ENCODE data around the gene MYH9. TPM values are rescaled to one million over a fixed set of nuclear protein-coding genes. Genes with fewer than 3 reads are reported as not detected.

The MYH9 gene
- total RNA-seq, 3 donors from 2014 or later (not counting 1 experiment from before 2014, with no cell fraction given): 803 to 1,038 (median 808) TPM

DNA sequence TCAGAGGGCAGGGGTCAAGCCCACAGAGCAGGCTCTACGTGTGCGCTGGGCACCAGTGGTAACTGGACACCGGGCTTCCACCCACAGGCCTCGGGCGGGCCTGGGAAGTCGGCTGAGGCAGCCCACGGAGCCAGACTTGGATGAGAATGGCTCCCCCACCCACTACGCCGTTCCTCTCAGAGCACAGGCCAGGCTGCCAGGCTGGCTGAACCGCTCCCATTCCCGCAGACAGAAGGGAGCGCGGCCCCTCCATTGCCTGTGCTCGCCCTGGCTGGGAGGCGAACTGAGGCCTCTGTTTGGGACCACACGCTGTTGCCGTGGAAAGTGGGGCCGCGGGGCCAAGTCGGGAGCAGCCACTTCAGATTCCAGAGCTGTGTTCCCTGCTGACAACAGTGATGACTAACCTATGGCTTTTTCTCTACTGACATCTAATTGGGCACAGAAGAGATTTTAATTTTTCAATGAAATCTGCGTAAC, 63.9 kb downstream of the MYH9 start:
- Mint-ChIP-seq H3K4me3 (no peak overlapping the region), H3K27ac (no peak overlapping the region), H3K4me1 (peaks cover 23 to 24% of the 10 kb centered on the region in 2 donors), H3K27me3 (ENCODE audit: low read depth in 2 of 2) (no peaks in the 10 kb centered on the region), H3K9me3 (no peaks in the 10 kb centered on the region), H3K36me3 (no peaks in the 10 kb centered on the region)
- no peaks in the 10 kb centered on the region for H3K27me3 ChIP-seq (ENCODE audit: control insufficient read depth, insufficient read depth, low read length)
- peaks cover 93% of the 10 kb centered on the region for H3K36me3 ChIP-seq (ENCODE audit: control insufficient read depth, insufficient read depth, low read length)
- TF ChIP-seq, protein P1, sequence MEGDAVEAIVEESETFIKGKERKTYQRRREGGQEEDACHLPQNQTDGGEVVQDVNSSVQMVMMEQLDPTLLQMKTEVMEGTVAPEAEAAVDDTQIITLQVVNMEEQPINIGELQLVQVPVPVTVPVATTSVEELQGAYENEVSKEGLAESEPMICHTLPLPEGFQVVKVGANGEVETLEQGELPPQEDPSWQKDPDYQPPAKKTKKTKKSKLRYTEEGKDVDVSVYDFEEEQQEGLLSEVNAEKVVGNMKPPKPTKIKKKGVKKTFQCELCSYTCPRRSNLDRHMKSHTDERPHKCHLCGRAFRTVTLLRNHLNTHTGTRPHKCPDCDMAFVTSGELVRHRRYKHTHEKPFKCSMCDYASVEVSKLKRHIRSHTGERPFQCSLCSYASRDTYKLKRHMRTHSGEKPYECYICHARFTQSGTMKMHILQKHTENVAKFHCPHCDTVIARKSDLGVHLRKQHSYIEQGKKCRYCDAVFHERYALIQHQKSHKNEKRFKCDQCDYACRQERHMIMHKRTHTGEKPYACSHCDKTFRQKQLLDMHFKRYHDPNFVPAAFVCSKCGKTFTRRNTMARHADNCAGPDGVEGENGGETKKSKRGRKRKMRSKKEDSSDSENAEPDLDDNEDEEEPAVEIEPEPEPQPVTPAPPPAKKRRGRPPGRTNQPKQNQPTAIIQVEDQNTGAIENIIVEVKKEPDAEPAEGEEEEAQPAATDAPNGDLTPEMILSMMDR (IDR thresholded peaks at IDR 0.05): no peak
- no peak overlapping the region for H3K4me3 ChIP-seq (ENCODE audit: low read length)
- ATAC-seq: no peak
- 98% methylated on average over 21 of the region's 21 CpGs for WGBS (ENCODE audit: insufficient coverage)
- no peak overlapping the region for H3K27ac ChIP-seq (ENCODE audit: low read length)
- intact Hi-C loops (cut with micrococcal nuclease): no loop called here
- DNase-seq: no peak
- H3K9me3 ChIP-seq (ENCODE audit: control insufficient read depth, insufficient read depth, low read length): no peaks in the 10 kb centered on the region
- peaks cover 15% of the 10 kb centered on the region for H3K4me1 ChIP-seq (ENCODE audit: control insufficient read depth, insufficient read depth, low read length)

DNA sequence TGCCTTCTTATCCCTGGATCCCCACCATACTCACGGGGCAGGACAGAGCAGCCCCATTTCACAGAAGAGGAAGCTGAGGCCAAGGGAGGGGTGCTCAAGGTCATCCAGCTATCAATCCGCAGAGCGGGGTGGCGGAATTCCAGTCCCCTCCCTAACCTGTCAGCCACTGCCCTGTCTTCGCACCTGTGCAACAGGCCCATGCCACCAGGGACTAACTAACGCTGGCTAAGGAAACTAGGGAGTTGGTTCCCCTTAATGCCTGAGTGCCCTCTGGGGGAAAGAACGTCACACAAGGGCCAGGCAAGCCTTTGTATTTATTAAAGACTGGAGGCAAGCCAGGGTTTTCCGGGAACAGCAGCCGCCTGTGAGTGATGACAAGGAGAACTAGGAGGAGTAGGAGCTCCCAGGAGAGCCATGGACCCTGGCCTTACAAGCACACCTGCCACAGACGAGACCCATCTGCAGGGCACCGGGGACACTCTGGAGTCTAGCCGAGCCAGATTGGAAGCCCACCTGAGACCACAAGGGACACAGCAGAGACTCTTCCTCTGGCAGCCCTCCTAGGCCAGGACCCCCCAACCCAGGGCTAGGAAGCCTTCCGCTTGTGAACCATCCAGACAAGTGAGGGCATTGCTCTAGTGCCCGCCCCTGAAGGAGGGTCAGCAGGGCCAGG, 64.4 kb downstream of the MYH9 start:
- H3K4me3 ChIP-seq (ENCODE audit: low read length): no peak overlapping the region
- ATAC-seq (no peak), DNase-seq (no peak)
- H3K27me3 Mint-ChIP-seq (ENCODE audit: low read depth in 2 of 2): no peaks in the 10 kb centered on the region
- no peaks in the 10 kb centered on the region for H3K9me3 ChIP-seq (ENCODE audit: control insufficient read depth, insufficient read depth, low read length)
- H3K9me3 Mint-ChIP-seq: no peaks in the 10 kb centered on the region
- intact Hi-C loops (cut with micrococcal nuclease): no loop called here
- no peak overlapping the region for H3K27ac ChIP-seq (ENCODE audit: low read length)
- peak overlapping the region; percentile 53 to 54 for H3K27ac Mint-ChIP-seq
- H3K4me3 Mint-ChIP-seq: no peak overlapping the region
- TF ChIP-seq, protein P1 (IDR thresholded peaks at IDR 0.05): no peak
- WGBS (ENCODE audit: insufficient coverage): 89% methylated on average over 14 of the region's 14 CpGs
- peaks cover 95% of the 10 kb centered on the region for H3K36me3 ChIP-seq (ENCODE audit: control insufficient read depth, insufficient read depth, low read length)
- H3K27me3 ChIP-seq (ENCODE audit: control insufficient read depth, insufficient read depth, low read length): no peaks in the 10 kb centered on the region
- H3K4me1 ChIP-seq (ENCODE audit: control insufficient read depth, insufficient read depth, low read length): peaks cover 10% of the 10 kb centered on the region
- no peaks in the 10 kb centered on the region for H3K36me3 Mint-ChIP-seq
- peaks cover 17 to 19% of the 10 kb centered on the region in 2 donors for H3K4me1 Mint-ChIP-seq

DNA sequence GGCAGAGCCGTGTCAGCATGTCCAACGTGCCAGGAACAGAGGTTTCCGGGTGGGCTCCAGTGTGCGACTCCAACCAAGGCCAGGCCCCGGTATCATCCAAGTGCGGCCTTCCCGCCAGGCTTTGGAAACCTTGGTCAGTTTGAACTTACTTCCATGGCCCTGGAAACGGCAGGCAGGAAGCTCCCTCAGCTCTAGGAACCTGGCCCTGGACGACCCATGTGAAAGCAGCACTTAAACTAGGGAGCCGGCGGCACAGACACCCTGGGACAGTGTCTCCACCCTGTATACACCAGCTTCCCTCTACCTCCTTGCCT, 65.2 kb downstream of the MYH9 start:
- Histone ChIP-seq H3K9me3 (ENCODE audit: control insufficient read depth, insufficient read depth, low read length) (no peaks in the 10 kb centered on the region), H3K27me3 (ENCODE audit: control insufficient read depth, insufficient read depth, low read length) (no peaks in the 10 kb centered on the region), H3K4me1 (ENCODE audit: control insufficient read depth, insufficient read depth, low read length) (peaks cover 2% of the 10 kb centered on the region), H3K36me3 (ENCODE audit: control insufficient read depth, insufficient read depth, low read length) (peaks cover 95% of the 10 kb centered on the region), H3K27ac (ENCODE audit: low read length) (no peak overlapping the region), H3K4me3 (ENCODE audit: low read length) (no peak overlapping the region)
- ATAC-seq (no peak), DNase-seq (no peak)
- Mint-ChIP-seq H3K27ac (peak overlapping the region in 1 of 2 donors; percentile 53), H3K27me3 (ENCODE audit: low read depth in 2 of 2) (no peaks in the 10 kb centered on the region), H3K36me3 (no peaks in the 10 kb centered on the region), H3K9me3 (no peaks in the 10 kb centered on the region), H3K4me3 (no peak overlapping the region), H3K4me1 (peaks cover 10 to 11% of the 10 kb centered on the region in 2 donors)
- intact Hi-C loops (cut with micrococcal nuclease): no loop called here
- WGBS (ENCODE audit: insufficient coverage): 95% methylated on average over 11 of the region's 11 CpGs
- TF ChIP-seq, protein P1 (IDR thresholded peaks at IDR 0.05): no peak
